GM21360 (cell line): ENCODE measurements around the gene CHMP5.
"Not testable (repeated sequence)": the region's sequence is repeated elsewhere in the genome, so short reads cannot be mapped to it uniquely, and the experiment has no call there.

Source experiments
- ATAC-seq: cut with Tn5 transposase; IDR thresholded peaks from one replicate; pipeline ENCODE4 v1.9.1; 2021; ENCODE audit warnings: mild to moderate bottlenecking, moderate library complexity; ENCODE audit not compliant: unreplicated experiment

Gene CHMP5

DNA sequence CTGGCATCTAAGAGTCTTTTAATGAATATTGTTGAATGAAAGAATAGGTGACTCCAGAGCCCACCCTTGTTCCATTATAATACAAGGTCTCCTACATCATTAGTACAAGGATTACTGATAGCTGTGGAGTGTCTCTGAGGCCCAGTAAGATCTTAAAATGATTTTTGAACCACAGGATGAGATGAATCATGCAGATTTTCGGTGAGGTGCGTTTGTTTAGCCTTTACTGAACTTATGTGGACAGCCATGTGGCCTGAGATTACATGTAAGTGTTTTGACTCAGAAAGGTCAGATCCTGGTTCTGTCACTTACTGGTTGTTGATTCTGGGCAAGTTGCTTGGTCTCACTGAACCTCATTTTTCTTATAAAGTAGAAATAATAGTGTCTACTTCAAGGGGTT lies 47.1 kb downstream of the CHMP5 start:
- no peak for ATAC-seq

DNA sequence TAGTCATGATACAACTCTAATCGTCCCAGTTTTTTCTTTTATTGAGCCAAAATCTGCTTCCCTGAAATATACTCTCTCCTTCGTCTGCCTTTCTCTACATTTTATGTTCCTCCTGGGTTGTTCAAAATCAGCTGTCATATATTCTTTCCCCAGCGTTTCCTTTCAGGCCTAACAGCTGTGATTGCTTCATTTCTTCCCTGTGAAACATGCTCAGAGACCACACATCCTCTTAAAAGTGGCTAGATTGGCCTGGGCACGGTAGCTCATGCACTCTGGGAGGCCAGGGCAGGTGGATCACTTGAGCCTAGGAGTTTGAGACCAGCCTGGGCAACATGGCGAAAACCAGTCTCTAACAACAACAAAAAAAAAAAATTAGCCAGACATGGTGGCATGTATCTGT lies 50.5 kb downstream of the CHMP5 start:
- ATAC-seq: no peak

DNA sequence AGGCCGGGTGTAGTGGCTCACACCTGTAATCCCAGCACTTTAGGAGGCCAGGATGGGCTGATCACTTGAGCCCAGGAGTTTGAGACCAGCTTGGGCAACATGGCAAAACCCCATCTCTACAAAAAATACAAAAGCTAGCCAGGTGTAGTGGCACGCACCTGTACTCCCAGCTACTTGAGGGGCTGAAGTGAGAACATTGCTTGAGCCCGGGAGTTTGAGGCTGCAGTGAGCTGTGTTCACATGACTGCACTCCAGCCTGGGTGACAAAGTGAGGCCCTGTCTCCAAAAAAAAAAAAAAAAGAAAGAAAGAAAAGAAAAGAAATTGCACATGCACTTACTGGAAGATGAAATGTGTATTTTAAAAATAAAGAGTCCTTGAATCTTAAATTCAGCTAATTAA lies 52.3 kb downstream of the CHMP5 start:
- ATAC-seq: not testable (repeated sequence)

DNA sequence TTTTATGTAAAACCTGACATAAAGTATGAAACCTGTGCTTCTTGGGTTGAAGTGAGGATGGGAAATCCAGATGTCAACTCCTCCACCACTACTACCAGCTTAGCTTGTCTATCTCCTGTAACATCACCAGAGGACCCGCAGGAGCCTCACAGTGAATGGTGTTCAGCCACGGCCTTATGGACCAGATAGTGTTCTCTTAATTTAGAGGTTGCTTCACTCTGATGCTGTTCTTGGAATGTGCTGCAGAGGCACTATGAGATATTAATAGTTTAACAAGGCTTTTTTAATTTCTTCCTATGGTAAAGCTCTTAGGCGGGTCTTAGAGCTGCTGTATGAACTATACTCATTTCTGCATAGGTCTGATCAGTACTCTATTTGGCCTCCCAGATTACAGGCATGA lies 53.4 kb downstream of the CHMP5 start:
- no peak for ATAC-seq

DNA sequence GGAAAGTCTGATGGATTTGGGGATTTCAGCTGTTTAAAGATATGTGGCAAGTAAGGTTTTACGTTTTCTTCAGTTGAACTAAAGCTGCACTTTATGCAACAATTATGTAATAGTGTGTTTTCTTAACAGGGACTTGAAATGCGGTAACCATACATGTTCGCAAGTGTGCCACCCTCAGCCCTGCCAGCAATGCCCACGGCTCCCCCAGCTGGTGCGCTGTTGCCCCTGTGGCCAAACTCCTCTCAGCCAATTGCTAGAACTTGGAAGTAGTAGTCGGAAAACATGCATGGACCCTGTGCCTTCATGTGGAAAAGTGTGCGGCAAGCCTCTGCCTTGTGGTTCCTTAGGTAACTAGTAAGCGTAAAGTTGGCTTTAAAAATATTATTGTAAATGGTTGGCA lies 53.9 kb downstream of the CHMP5 start:
- ATAC-seq: no peak

DNA sequence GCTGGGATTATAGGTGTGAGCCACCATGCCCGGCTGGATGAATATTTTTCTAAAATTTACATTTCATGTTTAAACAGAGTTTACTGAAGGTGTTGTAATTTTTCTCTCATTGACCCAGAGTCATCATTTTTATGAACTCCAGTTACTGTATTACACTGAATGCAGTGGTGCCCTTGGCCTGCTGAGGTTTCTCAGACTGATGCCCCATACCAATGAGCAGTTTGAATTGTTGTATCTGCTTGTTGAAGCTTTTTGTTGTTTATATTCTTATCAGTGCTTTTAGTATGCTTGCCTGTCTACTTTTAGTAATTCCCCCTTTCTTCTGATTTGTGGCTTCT lies 55.4 kb downstream of the CHMP5 start:
- ATAC-seq: no peak

DNA sequence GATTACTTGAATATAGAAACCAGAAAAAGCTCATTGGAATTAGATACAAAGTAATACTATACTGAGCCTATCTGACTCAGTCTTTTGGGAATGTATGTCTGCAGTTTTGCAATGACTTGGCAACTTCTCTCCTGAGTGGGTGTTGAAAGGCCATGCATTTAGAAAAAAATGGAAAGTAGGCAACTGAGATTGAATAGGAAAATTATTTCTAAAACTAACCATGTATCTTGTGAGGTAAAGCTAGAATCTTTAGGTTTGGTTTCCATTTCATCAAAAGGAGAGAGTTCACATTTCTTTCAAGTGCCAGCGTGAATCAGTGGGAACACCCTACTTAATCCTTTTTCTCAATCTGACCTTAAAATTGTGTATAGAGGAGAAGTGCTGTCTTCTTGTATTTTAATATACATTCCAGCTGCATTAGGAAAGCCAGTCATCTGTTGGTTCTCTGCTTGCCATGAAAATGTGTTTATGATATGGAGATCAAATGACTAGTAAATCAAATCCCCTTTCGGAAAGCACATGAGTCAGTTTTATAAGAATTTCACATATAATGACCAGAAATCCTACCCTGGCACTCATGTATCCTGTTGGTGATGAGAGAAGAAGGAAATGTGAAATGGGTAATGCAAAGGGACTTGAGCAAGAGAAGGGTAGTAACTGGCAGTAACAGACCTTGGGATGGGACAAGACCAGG lies 55.9 kb downstream of the CHMP5 start:
- ATAC-seq: no peak

DNA sequence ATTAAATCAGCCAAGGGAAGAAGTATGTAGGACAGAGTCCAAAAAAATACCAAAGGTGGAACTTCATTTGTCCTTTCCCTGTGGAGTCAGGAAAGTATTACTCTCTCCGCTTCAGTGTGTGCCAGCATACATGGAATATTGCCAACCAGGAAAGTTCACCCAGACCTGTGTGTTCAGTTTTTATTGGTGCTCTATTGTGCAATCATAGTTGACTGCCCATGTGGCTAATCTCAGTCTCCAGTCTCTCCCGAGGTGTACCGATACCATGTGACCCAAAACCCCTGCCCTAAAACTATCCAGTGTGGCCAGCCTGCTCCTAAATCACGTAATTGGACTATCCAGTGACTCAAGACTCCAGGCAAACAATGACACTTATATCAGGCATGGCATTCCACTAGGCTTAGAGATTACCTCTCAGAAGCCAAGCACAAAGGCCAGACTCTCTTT lies 64.3 kb downstream of the CHMP5 start:
- no peak for ATAC-seq

DNA sequence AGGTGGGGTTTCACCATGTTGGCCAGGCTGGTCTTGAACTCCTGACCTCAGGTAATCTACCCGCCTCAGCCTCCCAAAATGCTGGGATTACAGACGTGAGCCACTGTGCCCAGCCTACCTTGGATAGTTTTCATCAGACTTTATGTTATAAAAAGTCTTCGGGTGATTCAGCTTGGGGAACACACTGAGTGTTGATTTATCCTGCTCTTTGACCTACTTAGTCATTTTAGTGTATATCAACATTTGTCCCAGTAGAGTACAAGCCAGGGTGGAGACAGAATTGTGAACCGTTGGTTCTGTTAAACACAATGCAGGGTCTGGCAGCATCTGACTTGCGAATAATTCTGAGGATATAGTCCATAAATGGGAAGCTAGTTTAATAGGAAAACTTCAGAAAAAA lies 65.1 kb downstream of the CHMP5 start:
- no peak for ATAC-seq

DNA sequence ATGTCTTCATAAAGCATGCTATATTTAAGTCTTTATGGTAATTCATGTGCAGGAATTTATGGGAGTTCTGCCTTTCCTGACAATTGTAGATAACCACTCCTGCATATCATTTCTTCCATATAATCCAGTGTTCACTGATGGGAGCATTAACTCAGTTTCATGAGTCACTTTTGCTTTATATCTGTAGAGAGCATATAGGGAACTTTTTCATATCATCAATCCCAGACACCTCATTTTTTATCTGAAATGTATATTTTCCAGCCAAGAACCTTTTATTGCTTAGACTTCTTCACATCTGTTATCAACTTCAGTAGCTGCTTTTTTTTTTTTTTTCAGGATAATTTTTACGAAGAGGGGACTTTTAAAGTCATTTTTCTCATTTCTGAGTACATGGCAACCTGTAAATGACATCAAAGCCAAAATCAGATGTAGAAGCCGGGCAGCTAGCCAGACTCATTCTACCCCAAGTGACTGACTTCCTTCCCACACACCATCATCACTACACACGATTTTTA lies 66.6 kb downstream of the CHMP5 start:
- no peak for ATAC-seq
